ENCODE results near the gene CD247.

- TF ChIP-seq EZH2phosphoT487 (IDR thresholded peaks at IDR 0.05; ENCODE audit: borderline replicate concordance) (no peak), CTCF (conservative IDR thresholded peaks at IDR 0.05; ENCODE audit: low read length) (no peak)
These were observed 25.0 kb downstream of the CD247 start for GRCh38 chr1:167493372-167493771.
